Measurements from ENCODE around the gene FAM3C. TPM values are rescaled to one million over a fixed set of nuclear protein-coding genes. Genes with fewer than 3 reads are reported as not detected.

FAM3C gene
- total and polyA plus RNA-seq, 2 of the 8 experiments (the other 6 are each of a cell fraction or from before 2014, with no cell fraction given), result 27.0 to 77.7 TPM

- no peak overlapping the region; the same call in 1 of the 2 replicates for H4K8ac ChIP-seq (ENCODE audit: extremely low read depth, insufficient read depth, low read length)
- peak overlapping the region in 1 of 4 experiments; percentile 24; a peak in 2 of 7 replicates for H3K9ac ChIP-seq (replicated peaks in 1 of 4; ENCODE audit: extremely low read depth in 1 of 4, low read depth in 3 of 4, low read length in 3 of 4)
- H3K23me2 ChIP-seq (ENCODE audit: low read depth, low read length), result peaks cover 16% of the 10 kb centered on the region
- no peak overlapping the region for H4K91ac ChIP-seq (replicated peaks; ENCODE audit: insufficient read length, low read length)
- H3K4me3 ChIP-seq (ENCODE audit: extremely low read depth in 1 of 4, insufficient read depth in 2 of 4, low read depth in 3 of 4, low read length in 4 of 4), result peak overlapping the region; percentile 55 to 76 (median 68); a peak in 7 of 8 replicates
- ChIA-PET POLR2A (ENCODE audit: partially characterized antibody) (interaction anchor here (1.0 to 1.3 kb wide), 2 partner anchors 66 to 108 kb away, joined by 3 to 7 read pairs; partner anchors contain the start of gene FAM3C), CTCF (ENCODE audit: partially characterized antibody) (interaction anchor here (0.6 to 2.2 kb wide), 11 partner anchors 8 to 664 kb away, joined by 3 to 9 read pairs (median 4); no protein-coding TSS in a partner anchor)
- H3K79me1 ChIP-seq (ENCODE audit: low read depth, low read length), result no peaks in the 10 kb centered on the region
- no peaks in the 10 kb centered on the region for H3K79me2 ChIP-seq (ENCODE audit: control insufficient read depth in 1 of 2, insufficient read depth in 2 of 2, low read length in 2 of 2)
- H3K27ac ChIP-seq (ENCODE audit: low read depth, low read length), result no peak overlapping the region
- no peak overlapping the region for H2BK5ac ChIP-seq (ENCODE audit: low read depth, low read length)
- no peak overlapping the region for H3K14ac ChIP-seq (ENCODE audit: insufficient read length)
- no peak overlapping the region for H2BK12ac ChIP-seq (ENCODE audit: low read depth, low read length)
- H2BK20ac ChIP-seq (ENCODE audit: low read length), result no peak overlapping the region
- no peak overlapping the region for H2BK15ac ChIP-seq (ENCODE audit: low read length)
- no peak overlapping the region for H2AK5ac ChIP-seq (ENCODE audit: low read depth, low read length)
- no peak overlapping the region for H3K23ac ChIP-seq (ENCODE audit: insufficient read length)
- H2AFZ ChIP-seq (ENCODE audit: low read length), result peak overlapping the region; percentile 85
- no peaks in the 10 kb centered on the region for H3K9me3 ChIP-seq (ENCODE audit: insufficient read depth in 2 of 2, low read depth in 1 of 2, low read length in 1 of 2)
- H2BK120ac ChIP-seq (replicated peaks; ENCODE audit: low read depth, low read length), result no peak overlapping the region
- peaks cover 1 to 38% (median 19%) of the 10 kb centered on the region in 4 experiments; a peak in 6 of 7 replicates for H3K27me3 ChIP-seq (replicated peaks in 1 of 4; ENCODE audit: control insufficient read depth in 3 of 4, extremely low read depth in 1 of 4, insufficient read depth in 3 of 4, low read length in 3 of 4)
- 3% methylated on average over 51 of the region's 52 CpGs; no CpG with 5 or more reads in 1 of the 2 experiments for WGBS, 2 experiments (ENCODE audit: extremely low coverage in 1 of 2, insufficient coverage in 1 of 2, insufficient read length in 1 of 2, insufficient replicate concordance in 2 of 2, low coverage in 1 of 2, low lambda C conversion rate in 2 of 2, missing lambda C conversion rate in 1 of 2)
- H3K36me3 ChIP-seq (ENCODE audit: control insufficient read depth in 2 of 4, insufficient read depth in 4 of 4, low read length in 3 of 4), result no peaks in the 10 kb centered on the region
- DNase-seq (ENCODE audit: low read depth in 1 of 2, low spot score in 2 of 2) (peak in 1 of 2 experiments; percentile 60), FAIRE-seq (no peak)
- H3K56ac ChIP-seq (replicated peaks; ENCODE audit: insufficient read length, low read depth, low read length), result no peak overlapping the region
- H3K4me1 ChIP-seq (replicated peaks in 1 of 4; ENCODE audit: control insufficient read depth in 3 of 4, insufficient read depth in 4 of 4, low read length in 3 of 4), result peaks cover 0 to 5% (median under 1%) of the 10 kb centered on the region in 4 experiments; a peak in 2 of 7 replicates
- H4K20me1 ChIP-seq (replicated peaks in 1 of 2; ENCODE audit: control insufficient read depth in 1 of 2, insufficient read depth in 2 of 2, low read length in 2 of 2), result no peaks in the 10 kb centered on the region
- H4K5ac ChIP-seq (ENCODE audit: insufficient read length, low read depth, low read length), result no peak overlapping the region
- no peak overlapping the region for H3K18ac ChIP-seq (ENCODE audit: extremely low read depth, low read length)
- H3K4me2 ChIP-seq (ENCODE audit: insufficient read depth in 1 of 2, low read depth in 2 of 2, low read length in 2 of 2), result peak overlapping the region; percentile 87 to 97
- no peak overlapping the region for H3K4ac ChIP-seq (replicated peaks; ENCODE audit: insufficient read length, low read depth, low read length)
- TF ChIP-seq KDM5A (IDR thresholded peaks at IDR 0.05; ENCODE audit: low read length) (no peak), RBBP5 (IDR thresholded peaks at IDR 0.05; ENCODE audit: borderline replicate concordance, low read depth, low read length) (no peak), ASH2L (IDR thresholded peaks at IDR 0.05; ENCODE audit: low read length) (peak; percentile 6), SAP30 (IDR thresholded peaks at IDR 0.05; ENCODE audit: insufficient read depth, insufficient replicate concordance, low read length) (peak; percentile 52), EZH2 (IDR thresholded peaks at IDR 0.05; ENCODE audit: low read depth, low read length, severe bottlenecking) (no peak), CEBPB (IDR thresholded peaks at IDR 0.05; ENCODE audit: low read depth, low read length) (no peak), BCL11A (IDR thresholded peaks at IDR 0.05; ENCODE audit: low read depth in 2 of 2, low read length in 2 of 2) (no peak)
Measured at GRCh38 chr7:121330053-121330833, 65.9 kb downstream of the FAM3C start.
